AG04449 (cell line): ENCODE results near the gene KRTAP9-4.

Experiments
- CTCF ChIA-PET: fragments of 350-600 bp; formaldehyde crosslinking; extraction: SDS; loops from one replicate; lab custom pipeline; 2021; ENCODE audit warnings: antibody characterized with exemption; lab: Yijun Ruan, JAX
- POLR2A ChIA-PET: fragments of 400-600, 350-600 bp; formaldehyde crosslinking; extraction: SDS; loops from one replicate; lab custom pipeline; 2020; ENCODE audit warnings: antibody characterized with exemption, inconsistent platforms; lab: Yijun Ruan, JAX
- DNase-seq: peaks from one replicate; pipeline ENCODE4 v3.0.0-alpha.2; 2010; ENCODE audit warnings: low read depth, low spot score
- H3K4me3 ChIP-seq: 2 replicates; pipeline ENCODE4 v1.5.1; 2011; ENCODE audit warnings: low read depth, mild to moderate bottlenecking, control low read depth, low read length
- CTCF ChIP-seq: IDR thresholded peaks from one replicate; pipeline ENCODE4 v1.5.1; 2011; ENCODE audit warnings: mild to moderate bottlenecking, moderate library complexity, low read length, control low read depth, inconsistent platforms; ENCODE audit not compliant: insufficient read depth; ENCODE audit errors: missing control alignments

The KRTAP9-4 gene

GRCh38 chr17:41294016-41294415 is 44.5 kb downstream of the KRTAP9-4 start:
- ChIA-PET CTCF (interaction anchor here (0.8 kb wide), 2 partner anchors 27 to 29 kb away, joined by 3 to 6 read pairs; no protein-coding TSS in a partner anchor), POLR2A (no interaction called here)
- H3K4me3 ChIP-seq = no peak overlapping the region
- no peak for DNase-seq
- no peak for TF ChIP-seq CTCF

GRCh38 chr17:41296846-41297245 is 47.4 kb downstream of the KRTAP9-4 start:
- no peak overlapping the region for H3K4me3 ChIP-seq
- no peak for DNase-seq
- ChIA-PET CTCF (no interaction called here), POLR2A (no interaction called here)
- no peak for TF ChIP-seq CTCF

- POLR2A ChIA-PET = no interaction called here
- no peak overlapping the region for H3K4me3 ChIP-seq
- TF ChIP-seq CTCF = no peak
- DNase-seq = no peak
- CTCF ChIA-PET = no interaction called here
Measured at GRCh38 chr17:41298458-41299135, 49.1 kb downstream of the KRTAP9-4 start.
